ACC112 (cell line): ENCODE data around the gene KIF23.
A peak's percentile ranks its signal among the peaks of the same experiment; 100 is the strongest.
"Not testable (repeated sequence)": the region's sequence is repeated elsewhere in the genome, so short reads cannot be mapped to it uniquely, and the experiment has no call there.

Experiments used
- H2AFZ ChIP-seq: fragments of 200-600 bp; sonication (generic); one replicate; pipeline ENCODE4 v1.6.0; 2017; ENCODE audit warnings: antibody characterized with exemption, low read length; ENCODE audit not compliant: unreplicated experiment
- H3K27ac ChIP-seq: fragments of 200-600 bp; sonication (generic); 2 replicates; pipeline ENCODE4 v1.5.1; 2014; ENCODE audit warnings: low read depth, mild to moderate bottlenecking, antibody characterized with exemption, low read length, moderate library complexity
- H3K27me3 ChIP-seq: fragments of 200-600 bp; sonication (generic); 2 replicates; pipeline ENCODE4 v1.6.1; 2014; ENCODE audit warnings: mild to moderate bottlenecking, antibody characterized with exemption, low read length, moderate library complexity, mixed read lengths; ENCODE audit not compliant: insufficient read depth
- H3K36me3 ChIP-seq: fragments of 200-600 bp; sonication (generic); 2 replicates; pipeline ENCODE4 v1.6.1; 2016; ENCODE audit warnings: mild to moderate bottlenecking, antibody characterized with exemption, low read length, moderate library complexity, mixed read lengths; ENCODE audit not compliant: insufficient read depth
- H3K4me1 ChIP-seq: fragments of 200-600 bp; sonication (generic); one replicate; pipeline ENCODE4 v1.6.1; 2016; ENCODE audit warnings: low read length, mixed read lengths; ENCODE audit not compliant: insufficient read depth, unreplicated experiment, control insufficient read depth
- H3K4me3 ChIP-seq: fragments of 200-600 bp; sonication (generic); 2 replicates; pipeline ENCODE4 v1.5.1; 2014; ENCODE audit warnings: mild to moderate bottlenecking, low read depth, low read length
- H3K79me2 ChIP-seq: fragments of 200-600 bp; sonication (generic); one replicate; pipeline ENCODE4 v1.6.0; 2016; ENCODE audit warnings: low read length; ENCODE audit not compliant: control insufficient read depth, unreplicated experiment, insufficient read depth

KIF23 gene

DNA sequence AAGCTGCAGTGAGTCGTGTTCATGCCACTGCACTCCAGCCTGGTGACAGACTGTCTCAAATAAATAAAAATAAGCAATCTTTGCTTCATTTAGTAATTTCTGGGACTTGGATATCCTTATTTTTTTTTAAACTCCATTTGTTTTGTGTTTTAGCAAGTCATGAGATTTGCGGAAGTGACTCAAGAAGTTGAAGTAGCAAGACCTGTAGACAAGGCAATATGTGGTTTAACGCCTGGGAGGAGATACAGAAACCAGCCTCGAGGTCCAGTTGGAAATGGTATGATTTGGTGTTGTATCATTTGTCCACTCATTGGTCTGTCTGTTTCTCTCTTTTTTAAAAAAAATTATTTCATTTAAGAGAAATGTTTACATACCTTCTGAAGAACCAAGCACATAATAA is 21.8 kb downstream of the KIF23 start:
- Histone ChIP-seq H3K4me3 (no peak overlapping the region), H2AFZ (no peak overlapping the region), H3K79me2 (peaks cover 12% of the 10 kb centered on the region), H3K36me3 (peaks cover 54% of the 10 kb centered on the region), H3K4me1 (peaks cover 3% of the 10 kb centered on the region), H3K27ac (no peak overlapping the region), H3K27me3 (no peaks in the 10 kb centered on the region)

DNA sequence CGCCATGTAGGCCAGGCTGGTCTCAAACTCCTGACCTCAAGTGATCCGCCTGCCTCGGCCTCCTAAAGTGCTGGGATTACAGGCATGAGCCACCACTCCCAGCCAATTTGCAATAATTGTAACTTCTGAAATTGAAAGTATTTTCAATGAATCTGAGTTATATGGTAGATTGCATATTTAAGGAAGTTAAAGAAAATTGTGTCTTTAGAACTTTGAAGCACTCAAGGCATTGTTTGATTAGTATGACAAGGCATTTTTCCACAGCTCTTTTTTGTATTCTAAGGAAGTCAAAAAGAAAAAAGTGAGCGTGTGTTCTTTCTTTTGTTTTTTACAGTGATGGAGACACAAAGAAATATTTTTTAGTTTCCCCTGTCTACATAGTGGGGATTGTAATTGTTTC is 22.8 kb downstream of the KIF23 start:
- H3K36me3 ChIP-seq: peaks cover 53% of the 10 kb centered on the region
- peaks cover 3% of the 10 kb centered on the region for H3K4me1 ChIP-seq
- H3K27me3 ChIP-seq: no peaks in the 10 kb centered on the region
- no peak overlapping the region for H2AFZ ChIP-seq
- peaks cover 7% of the 10 kb centered on the region for H3K79me2 ChIP-seq
- no peak overlapping the region for H3K4me3 ChIP-seq
- no peak overlapping the region for H3K27ac ChIP-seq

DNA sequence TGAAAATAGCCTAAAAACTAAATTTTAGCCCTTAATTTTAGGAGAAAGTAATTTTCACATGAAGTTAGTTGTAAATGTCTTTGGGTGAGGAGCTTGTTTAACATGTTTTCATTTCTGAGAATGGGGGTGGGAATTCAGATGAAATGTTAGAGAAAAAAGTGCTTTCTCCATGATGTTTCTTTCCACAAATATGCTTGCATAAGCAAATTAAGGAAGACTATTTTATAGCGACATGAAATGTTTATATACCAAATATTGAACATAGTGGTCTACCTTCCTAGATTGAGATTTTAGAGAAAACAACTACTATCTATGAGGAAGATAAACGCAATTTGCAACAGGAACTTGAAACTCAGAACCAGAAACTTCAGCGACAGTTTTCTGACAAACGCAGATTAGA is 25.5 kb downstream of the KIF23 start:
- Histone ChIP-seq H3K79me2 (no peaks in the 10 kb centered on the region), H3K4me3 (no peak overlapping the region), H3K4me1 (peaks cover 7% of the 10 kb centered on the region), H2AFZ (no peak overlapping the region), H3K27me3 (no peaks in the 10 kb centered on the region), H3K36me3 (peaks cover 48% of the 10 kb centered on the region), H3K27ac (no peak overlapping the region)

DNA sequence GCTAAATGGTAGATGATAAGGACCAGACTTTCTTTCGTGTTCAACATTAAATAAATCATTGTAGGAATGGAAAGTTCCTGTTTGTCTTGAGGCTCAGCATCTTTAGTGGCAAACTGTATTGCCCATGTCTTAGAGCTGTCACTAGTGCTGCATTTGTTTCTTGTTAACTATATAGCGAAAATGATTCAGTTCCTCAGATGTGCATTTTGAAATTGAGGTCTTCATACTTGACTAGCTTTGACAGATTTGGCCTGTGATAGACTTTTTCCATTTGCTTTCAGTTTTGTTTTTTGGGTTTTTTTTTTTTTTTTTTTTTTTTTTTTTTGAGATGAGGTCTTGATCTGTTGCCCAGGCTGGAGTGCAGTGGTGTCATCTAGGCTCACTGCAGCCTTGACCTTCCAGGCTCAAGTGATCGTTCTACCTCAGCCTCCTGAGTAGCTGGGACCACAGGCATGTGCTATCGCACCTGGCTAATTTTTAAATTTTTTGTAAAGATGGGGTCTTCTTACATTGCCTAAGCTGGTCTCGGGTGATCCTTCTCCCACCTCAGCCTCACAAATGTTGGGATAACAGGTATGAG is 29.0 kb downstream of the KIF23 start:
- no peak overlapping the region for H2AFZ ChIP-seq
- H3K36me3 ChIP-seq: peaks cover 40% of the 10 kb centered on the region
- H3K4me1 ChIP-seq: peaks cover 6% of the 10 kb centered on the region
- H3K27me3 ChIP-seq: no peaks in the 10 kb centered on the region
- no peaks in the 10 kb centered on the region for H3K79me2 ChIP-seq
- H3K27ac ChIP-seq: no peak overlapping the region
- H3K4me3 ChIP-seq: 0 out of 2 replicates have a peak overlapping the region, but pooled peaks have one; percentile 38

DNA sequence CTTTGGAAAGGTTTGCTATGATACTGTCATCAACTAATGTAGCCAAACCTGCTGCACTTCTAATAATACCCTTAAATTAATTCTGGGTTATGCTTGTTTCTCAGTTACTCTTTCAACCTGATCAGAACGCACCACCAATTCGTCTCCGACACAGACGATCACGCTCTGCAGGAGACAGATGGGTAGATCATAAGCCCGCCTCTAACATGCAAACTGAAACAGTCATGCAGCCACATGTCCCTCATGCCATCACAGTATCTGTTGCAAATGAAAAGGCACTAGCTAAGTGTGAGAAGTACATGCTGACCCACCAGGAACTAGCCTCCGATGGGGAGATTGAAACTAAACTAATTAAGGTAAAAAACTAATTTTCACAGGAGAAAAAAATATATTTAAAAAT is 30.5 kb downstream of the KIF23 start:
- Histone ChIP-seq H3K27me3 (no peaks in the 10 kb centered on the region), H3K27ac (no peak overlapping the region), H3K36me3 (peaks cover 37% of the 10 kb centered on the region), H3K4me1 (peaks cover 6% of the 10 kb centered on the region), H3K79me2 (no peaks in the 10 kb centered on the region), H2AFZ (no peak overlapping the region), H3K4me3 (no peak overlapping the region)

DNA sequence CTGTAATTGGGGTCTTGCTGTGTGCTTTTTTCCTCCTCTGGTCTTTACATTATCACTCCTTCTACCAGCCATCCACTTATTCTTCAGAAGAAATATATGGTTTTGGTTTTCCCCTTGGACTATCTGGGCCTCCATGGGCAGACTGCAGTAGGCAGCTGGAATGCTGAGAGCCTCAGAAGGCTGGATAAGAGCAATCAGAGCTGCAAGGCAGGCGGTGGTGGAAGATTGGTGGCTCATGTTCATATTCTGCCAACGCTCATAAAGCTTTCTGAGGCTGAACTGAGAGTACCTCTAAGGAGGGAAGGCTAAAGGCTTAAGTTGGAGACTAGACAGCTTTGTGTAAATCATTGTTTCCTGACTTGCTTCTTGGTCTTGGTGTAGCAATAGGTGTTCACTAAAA is 32.8 kb downstream of the KIF23 start:
- no peaks in the 10 kb centered on the region for H3K79me2 ChIP-seq
- H3K27me3 ChIP-seq: no peaks in the 10 kb centered on the region
- H3K4me1 ChIP-seq: peaks cover 6% of the 10 kb centered on the region
- H3K27ac ChIP-seq: no peak overlapping the region
- peaks cover 22% of the 10 kb centered on the region; the same call in 1 of the 2 replicates for H3K36me3 ChIP-seq
- H2AFZ ChIP-seq: no peak overlapping the region
- no peak overlapping the region for H3K4me3 ChIP-seq

DNA sequence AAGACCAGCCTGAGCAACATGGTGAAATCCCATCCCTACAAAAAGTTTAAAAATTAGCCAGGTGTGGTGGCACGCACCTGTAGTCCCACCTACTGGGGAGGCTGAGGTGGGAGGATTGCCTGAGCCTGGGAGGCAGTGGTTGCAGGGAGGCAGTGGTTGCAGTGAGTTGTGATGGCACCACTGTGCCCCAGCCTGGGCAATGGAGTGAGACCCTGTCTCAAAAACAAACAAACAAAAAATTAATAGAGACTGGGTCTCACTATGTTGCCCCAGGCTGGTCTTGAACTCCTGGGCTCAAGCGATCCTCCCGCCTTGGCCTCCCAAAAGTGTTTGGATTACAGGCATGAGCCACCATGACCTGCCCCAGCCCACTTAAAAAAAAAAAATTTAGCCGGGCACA is 36.1 kb downstream of the KIF23 start:
- H3K27me3 ChIP-seq, H2AFZ ChIP-seq, H3K4me3 ChIP-seq, H3K27ac ChIP-seq: not testable (repeated sequence)
- peaks cover 26% of the 10 kb centered on the region for H3K79me2 ChIP-seq
- H3K36me3 ChIP-seq: peaks cover 29% of the 10 kb centered on the region
- H3K4me1 ChIP-seq: peaks cover 11% of the 10 kb centered on the region

DNA sequence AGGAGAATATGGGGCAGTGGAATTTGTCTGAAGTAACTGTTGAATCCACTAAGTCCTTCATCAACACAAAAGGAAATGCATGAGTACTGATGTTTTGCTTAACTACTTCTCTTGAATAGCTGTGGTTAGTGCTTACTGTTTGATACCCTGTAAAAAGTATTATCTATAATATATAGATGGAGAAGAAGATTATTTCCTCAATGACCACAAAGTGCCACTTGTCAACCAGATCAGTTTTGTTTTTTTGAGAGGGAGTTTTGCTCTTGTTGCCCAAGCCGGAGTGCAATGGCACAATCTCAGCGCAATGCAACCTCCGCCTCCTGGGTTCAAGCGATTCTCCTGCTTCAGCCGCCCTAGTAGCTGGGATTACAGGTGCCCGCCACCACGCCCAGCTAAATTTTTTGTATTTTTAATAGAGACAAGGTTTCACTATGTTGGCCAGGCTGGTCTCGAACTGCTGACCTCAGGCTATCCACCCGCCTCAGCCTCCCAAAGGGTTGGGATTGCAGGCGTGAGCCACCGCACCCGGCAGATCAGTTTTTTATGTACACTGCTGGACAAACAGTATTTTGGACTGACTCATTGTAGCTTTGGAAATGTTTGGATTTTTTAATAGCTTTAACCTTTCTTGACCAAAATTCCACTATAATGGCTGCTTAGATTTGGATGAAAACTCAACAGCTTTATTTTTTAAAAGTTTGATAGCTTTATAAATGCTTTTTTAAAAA is 37.0 kb downstream of the KIF23 start:
- peaks cover 20% of the 10 kb centered on the region for H3K4me1 ChIP-seq
- no peaks in the 10 kb centered on the region for H3K27me3 ChIP-seq
- peak overlapping the region; percentile 51; the same call in 1 of the 2 replicates for H3K27ac ChIP-seq
- peaks cover 38% of the 10 kb centered on the region for H3K36me3 ChIP-seq
- peaks cover 35% of the 10 kb centered on the region for H3K79me2 ChIP-seq
- H2AFZ ChIP-seq: no peak overlapping the region
- no peak overlapping the region; the same call in 1 of the 2 replicates for H3K4me3 ChIP-seq

DNA sequence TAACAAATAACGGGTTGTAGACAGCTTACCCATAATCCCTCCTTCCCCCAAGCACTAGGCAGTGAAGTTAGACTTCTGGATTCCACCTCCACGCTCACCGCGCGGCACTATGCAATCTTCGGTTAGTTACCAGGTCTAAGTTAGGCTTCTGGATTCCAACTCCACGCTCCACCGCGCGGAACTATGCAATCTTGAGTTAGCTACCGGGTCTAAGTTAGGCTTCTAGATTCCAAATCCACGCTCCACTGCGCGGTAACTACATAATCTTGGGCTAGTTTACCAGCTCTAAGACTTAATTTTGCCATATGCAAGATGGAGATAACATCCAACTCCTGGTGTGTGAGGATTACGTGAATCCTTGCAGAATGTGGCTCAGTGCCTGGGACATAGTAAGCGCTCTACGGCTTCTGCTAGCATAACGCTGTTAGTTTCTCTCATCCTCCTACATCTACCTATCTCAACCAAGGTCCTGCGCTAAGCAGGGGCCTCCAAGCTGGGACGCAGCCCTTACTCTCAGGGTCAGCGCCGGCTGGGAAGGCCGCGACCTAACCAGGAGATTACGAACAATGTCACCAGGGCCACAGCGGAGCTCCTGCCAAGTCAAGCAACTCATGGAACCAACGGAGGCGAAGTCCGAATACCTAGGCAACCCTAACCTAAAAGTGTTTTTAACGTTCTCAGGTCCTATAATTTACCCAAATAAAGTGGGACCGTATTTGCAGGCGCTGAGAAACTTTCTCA is 38.0 kb downstream of the KIF23 start:
- peaks cover 40% of the 10 kb centered on the region for H3K36me3 ChIP-seq
- H2AFZ ChIP-seq: peak overlapping the region; percentile 96
- peak overlapping the region; percentile 51 for H3K27ac ChIP-seq
- peaks cover 39% of the 10 kb centered on the region for H3K79me2 ChIP-seq
- H3K27me3 ChIP-seq: no peaks in the 10 kb centered on the region
- H3K4me1 ChIP-seq: peaks cover 28% of the 10 kb centered on the region
- peak overlapping the region; percentile 81 for H3K4me3 ChIP-seq

DNA sequence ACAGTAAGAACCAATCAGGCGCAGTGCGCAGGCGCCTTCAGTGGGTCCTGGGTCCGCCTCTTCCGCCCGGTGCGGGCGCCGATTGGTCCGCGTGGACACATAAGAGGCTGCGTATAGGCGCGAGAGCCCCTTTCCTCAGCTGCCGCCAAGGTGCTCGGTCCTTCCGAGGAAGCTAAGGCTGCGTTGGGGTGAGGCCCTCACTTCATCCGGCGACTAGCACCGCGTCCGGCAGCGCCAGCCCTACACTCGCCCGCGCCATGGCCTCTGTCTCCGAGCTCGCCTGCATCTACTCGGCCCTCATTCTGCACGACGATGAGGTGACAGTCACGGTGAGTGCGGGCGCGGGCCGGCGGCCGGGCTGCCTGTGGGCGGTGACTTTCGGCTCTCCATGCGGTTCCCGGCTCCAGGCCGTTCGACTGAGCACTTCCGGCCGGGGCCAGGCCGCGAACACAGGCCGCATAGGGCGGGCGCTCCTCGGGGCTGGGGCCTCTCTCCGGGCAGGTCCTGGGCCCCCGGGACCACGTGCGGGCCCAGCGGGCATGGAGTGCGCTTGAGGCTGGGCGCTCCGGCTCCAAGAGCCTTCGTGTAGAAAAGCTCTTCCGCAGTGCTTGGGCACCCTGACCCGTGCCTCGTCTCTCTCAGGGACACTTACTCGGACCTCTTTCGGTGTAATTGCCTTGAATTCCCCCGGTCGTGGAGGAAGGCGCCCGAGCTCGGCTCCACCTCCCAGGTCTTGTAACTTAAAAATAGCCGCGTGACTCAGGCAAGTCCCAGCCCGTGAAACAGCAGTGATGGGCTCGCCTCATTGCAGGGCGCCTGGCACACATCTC is 38.8 kb downstream of the KIF23 start, which contains the start of gene RPLP1:
TSS of gene RPLP1 (plus strand) at position 127 of the 830 bp plus-strand sequence. CDS start at position 258, 131 bp downstream.
- peak within 1 kb of the TSS; percentile 81 for H3K4me3 ChIP-seq
- peaks cover 31% of the 10 kb centered on the region for H3K4me1 ChIP-seq
- H3K36me3 ChIP-seq: peaks cover 46% of the 10 kb centered on the region
- H3K79me2 ChIP-seq: peaks cover 39% of the 10 kb centered on the region
- H2AFZ ChIP-seq: peak within 1 kb of the TSS; percentile 96
- no peaks in the 10 kb centered on the region for H3K27me3 ChIP-seq
- peak within 1 kb of the TSS; percentile 74 for H3K27ac ChIP-seq
